Measurements from ENCODE around the gene SAMD7. TPM values are rescaled to one million over a fixed set of nuclear protein-coding genes. Genes with fewer than 3 reads are reported as not detected.

Gene SAMD7
- total and polyA plus RNA-seq, 2 experiments from 2014 or later = not detected

DNA sequence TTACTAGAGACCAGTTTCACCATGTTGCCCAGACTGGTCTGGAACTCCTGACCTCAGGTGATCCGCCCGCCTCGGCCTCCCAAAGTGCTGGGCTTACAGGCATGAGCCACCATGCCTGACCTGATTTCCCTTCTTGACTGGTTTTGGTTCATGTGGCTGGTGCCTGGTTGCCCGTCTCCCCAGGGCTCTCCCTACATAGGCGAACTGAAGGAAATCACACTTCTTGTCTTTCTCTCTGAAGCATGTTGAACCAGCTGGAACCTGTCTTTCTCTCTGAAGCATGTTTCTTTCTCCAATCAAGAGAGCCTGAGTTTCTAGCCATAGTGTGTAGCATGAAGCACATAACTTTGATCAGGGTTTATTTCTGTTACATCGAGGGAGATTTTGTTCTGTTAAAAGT lies 16.3 kb upstream of the SAMD7 start:
- Histone ChIP-seq H3K4me3 (no peak overlapping the region), H3K27me3 (no peaks in the 10 kb centered on the region), H3K4me1 (ENCODE audit: low read depth) (no peaks in the 10 kb centered on the region), H3K9me3 (ENCODE audit: low read depth) (no peaks in the 10 kb centered on the region), H3K36me3 (no peaks in the 10 kb centered on the region), H3K27ac (no peak overlapping the region)
- DNase-seq (ENCODE audit: low read depth in 1 of 2, low spot score in 1 of 2) = no peak
- no peak for TF ChIP-seq CTCF (IDR thresholded peaks at IDR 0.05; ENCODE audit: low read depth, low read length)

- no peaks in the 10 kb centered on the region for H3K4me1 ChIP-seq (ENCODE audit: low read depth)
- H3K36me3 ChIP-seq = no peaks in the 10 kb centered on the region
- DNase-seq (ENCODE audit: low read depth in 1 of 2, low spot score in 1 of 2) = no peak
- no peaks in the 10 kb centered on the region for H3K27me3 ChIP-seq
- H3K4me3 ChIP-seq = no peak overlapping the region
- no peak overlapping the region for H3K27ac ChIP-seq
- TF ChIP-seq CTCF (IDR thresholded peaks at IDR 0.05; ENCODE audit: low read depth, low read length) = no peak
- no peaks in the 10 kb centered on the region for H3K9me3 ChIP-seq (ENCODE audit: low read depth)
Observed at GRCh38 chr3:169897284-169897683, 14.1 kb upstream of the SAMD7 start.

DNA sequence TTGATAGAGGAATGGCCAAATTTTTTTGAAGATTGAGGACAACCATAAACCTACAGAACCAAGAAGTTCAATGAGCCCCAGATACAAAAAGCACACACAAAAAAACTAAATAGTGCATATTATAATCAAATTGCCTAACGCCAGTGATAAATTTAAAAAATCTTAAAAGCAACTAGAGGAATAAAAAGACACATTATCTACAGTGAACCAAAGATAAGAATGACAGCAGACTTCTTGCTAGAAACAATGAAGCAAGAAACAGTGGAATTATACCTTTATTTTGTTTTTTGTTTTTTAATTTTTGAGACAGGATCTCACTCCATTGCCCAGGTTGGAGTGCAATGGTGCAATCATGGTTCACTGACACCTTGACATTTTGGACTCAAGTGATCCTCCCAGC lies 9.9 kb upstream of the SAMD7 start:
- Histone ChIP-seq H3K9me3 (ENCODE audit: low read depth) (no peaks in the 10 kb centered on the region), H3K36me3 (no peaks in the 10 kb centered on the region), H3K4me3 (no peak overlapping the region), H3K27ac (no peak overlapping the region), H3K27me3 (no peaks in the 10 kb centered on the region), H3K4me1 (ENCODE audit: low read depth) (peaks cover 11% of the 10 kb centered on the region)
- no peak for DNase-seq (ENCODE audit: low read depth in 1 of 2, low spot score in 1 of 2)
- no peak for TF ChIP-seq CTCF (IDR thresholded peaks at IDR 0.05; ENCODE audit: low read depth, low read length)

GRCh38 chr3:169905404-169905803 lies 6.0 kb upstream of the SAMD7 start:
- TF ChIP-seq CTCF (IDR thresholded peaks at IDR 0.05; ENCODE audit: low read depth, low read length) = no peak
- Histone ChIP-seq H3K27me3 (no peaks in the 10 kb centered on the region), H3K4me1 (ENCODE audit: low read depth) (peaks cover 12% of the 10 kb centered on the region), H3K4me3 (no peak overlapping the region), H3K9me3 (ENCODE audit: low read depth) (no peaks in the 10 kb centered on the region), H3K36me3 (no peaks in the 10 kb centered on the region), H3K27ac (no peak overlapping the region)
- no peak for DNase-seq (ENCODE audit: low read depth in 1 of 2, low spot score in 1 of 2)

DNA sequence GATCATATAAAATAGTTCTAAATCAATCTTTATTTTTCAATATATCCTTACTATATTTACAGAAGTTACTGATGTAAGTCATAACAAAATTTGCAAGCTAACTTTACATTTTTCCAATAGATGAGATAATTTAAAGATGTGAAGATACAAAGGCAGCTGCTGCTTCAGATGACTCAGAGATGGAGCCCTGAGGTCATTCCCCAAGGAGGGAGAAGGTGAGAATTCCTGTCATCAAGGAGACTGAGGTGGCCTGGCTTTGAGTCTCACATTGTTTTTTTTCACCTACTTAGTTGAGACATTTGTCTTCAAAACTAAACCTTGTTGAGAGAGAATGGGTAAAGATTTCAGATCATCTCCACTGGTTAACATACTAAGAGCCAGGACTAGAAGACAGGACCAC lies 3.9 kb upstream of the SAMD7 start:
- Histone ChIP-seq H3K27ac (no peak overlapping the region), H3K9me3 (ENCODE audit: low read depth) (no peaks in the 10 kb centered on the region), H3K27me3 (no peaks in the 10 kb centered on the region), H3K4me3 (no peak overlapping the region), H3K4me1 (ENCODE audit: low read depth) (peaks cover 12% of the 10 kb centered on the region), H3K36me3 (no peaks in the 10 kb centered on the region)
- no peak for TF ChIP-seq CTCF (IDR thresholded peaks at IDR 0.05; ENCODE audit: low read depth, low read length)
- no peak for DNase-seq (ENCODE audit: low read depth in 1 of 2, low spot score in 1 of 2)

GRCh38 chr3:169907944-169908343 lies 3.4 kb upstream of the SAMD7 start:
- no peaks in the 10 kb centered on the region for H3K27me3 ChIP-seq
- no peak overlapping the region for H3K4me3 ChIP-seq
- H3K4me1 ChIP-seq (ENCODE audit: low read depth) = peaks cover 12% of the 10 kb centered on the region
- DNase-seq (ENCODE audit: low read depth in 1 of 2, low spot score in 1 of 2) = no peak
- H3K27ac ChIP-seq = no peak overlapping the region
- no peak for TF ChIP-seq CTCF (IDR thresholded peaks at IDR 0.05; ENCODE audit: low read depth, low read length)
- H3K9me3 ChIP-seq (ENCODE audit: low read depth) = no peaks in the 10 kb centered on the region
- no peaks in the 10 kb centered on the region for H3K36me3 ChIP-seq
